Measurements from ENCODE around the gene HINT2. TPM values are rescaled to one million over a fixed set of nuclear protein-coding genes. Genes with fewer than 3 reads are reported as not detected.

The HINT2 gene
- total RNA-seq, 6 donors from 2014 or later = 15.7 to 57.9 (median 42.2) TPM

DNA sequence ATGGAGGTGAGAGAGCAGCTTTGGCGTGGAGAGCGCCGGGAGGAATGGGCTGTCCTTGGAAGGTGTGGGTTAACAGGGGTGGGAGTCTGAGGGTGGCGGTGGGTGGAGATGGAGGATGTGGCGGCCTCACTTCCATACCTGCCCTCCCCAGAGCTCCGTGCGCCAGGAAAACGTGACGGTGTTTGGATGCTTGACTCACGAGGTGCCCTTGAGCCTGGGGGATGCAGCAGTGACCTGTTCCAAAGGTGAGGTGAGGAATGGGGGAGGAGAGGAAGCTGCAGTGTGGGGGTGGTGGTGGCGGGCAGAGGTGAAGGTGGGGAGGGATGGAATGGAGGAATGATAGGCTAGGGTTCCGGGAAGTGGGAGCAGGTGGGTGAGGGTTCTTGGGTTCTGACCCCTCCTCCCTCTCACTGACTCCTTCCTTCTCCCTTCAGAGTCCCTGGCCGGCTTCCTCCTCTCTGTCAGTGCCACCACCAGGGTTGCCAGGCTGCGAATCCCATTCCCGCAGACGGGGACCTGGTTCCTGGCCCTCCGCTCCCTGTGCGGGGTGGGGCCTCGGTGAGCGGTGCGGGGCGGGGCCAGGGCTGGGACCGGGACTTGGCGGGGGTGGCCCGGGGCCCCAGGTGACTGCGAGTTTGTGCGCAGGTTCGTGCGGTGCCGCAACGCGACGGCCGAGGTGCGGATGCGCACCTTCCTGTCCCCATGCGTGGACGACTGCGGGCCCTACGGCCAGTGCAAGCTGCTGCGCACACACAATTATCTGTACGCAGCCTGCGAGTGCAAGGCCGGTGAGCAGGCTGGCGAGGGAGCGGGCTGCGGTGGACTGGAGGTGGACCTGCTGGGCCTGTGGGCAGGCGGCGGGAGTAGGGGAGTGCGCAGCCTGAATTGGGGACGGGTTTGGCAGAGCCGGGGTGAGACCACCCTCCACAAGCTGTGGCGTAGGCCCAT, 31.3 kb upstream of the HINT2 start:
- H3K36me3 ChIP-seq = peaks cover 0 to 12% (median 0%) of the 10 kb centered on the region in 4 donors
- peak overlapping the region in 3 of 4 donors; percentile 2 to 30 (median 27) for H3K4me3 ChIP-seq
- H3K4me1 ChIP-seq = peaks cover 27 to 42% (median 28%) of the 10 kb centered on the region in 4 donors
- DNase-seq = peak in 1 of 2 donors; percentile 88
- H3K27ac ChIP-seq = peak overlapping the region; percentile 28 to 67 (median 54)
- no peak for ATAC-seq (ENCODE audit: low FRiP score in 2 of 2)
- WGBS, 2 donors = 57 to 66% methylated on average over 25 to 53 of the region's 53 CpGs
- TF ChIP-seq EP300 (IDR thresholded peaks at IDR 0.05) (no peak), POLR2A (IDR thresholded peaks at IDR 0.05) (no peak), POLR2AphosphoS5 (IDR thresholded peaks at IDR 0.05) (no peak)
- TF ChIP-seq, protein P1, sequence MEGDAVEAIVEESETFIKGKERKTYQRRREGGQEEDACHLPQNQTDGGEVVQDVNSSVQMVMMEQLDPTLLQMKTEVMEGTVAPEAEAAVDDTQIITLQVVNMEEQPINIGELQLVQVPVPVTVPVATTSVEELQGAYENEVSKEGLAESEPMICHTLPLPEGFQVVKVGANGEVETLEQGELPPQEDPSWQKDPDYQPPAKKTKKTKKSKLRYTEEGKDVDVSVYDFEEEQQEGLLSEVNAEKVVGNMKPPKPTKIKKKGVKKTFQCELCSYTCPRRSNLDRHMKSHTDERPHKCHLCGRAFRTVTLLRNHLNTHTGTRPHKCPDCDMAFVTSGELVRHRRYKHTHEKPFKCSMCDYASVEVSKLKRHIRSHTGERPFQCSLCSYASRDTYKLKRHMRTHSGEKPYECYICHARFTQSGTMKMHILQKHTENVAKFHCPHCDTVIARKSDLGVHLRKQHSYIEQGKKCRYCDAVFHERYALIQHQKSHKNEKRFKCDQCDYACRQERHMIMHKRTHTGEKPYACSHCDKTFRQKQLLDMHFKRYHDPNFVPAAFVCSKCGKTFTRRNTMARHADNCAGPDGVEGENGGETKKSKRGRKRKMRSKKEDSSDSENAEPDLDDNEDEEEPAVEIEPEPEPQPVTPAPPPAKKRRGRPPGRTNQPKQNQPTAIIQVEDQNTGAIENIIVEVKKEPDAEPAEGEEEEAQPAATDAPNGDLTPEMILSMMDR (IDR thresholded peaks at IDR 0.05) = no peak
- no peaks in the 10 kb centered on the region for H3K9me3 ChIP-seq
- no peaks in the 10 kb centered on the region for H3K27me3 ChIP-seq

DNA sequence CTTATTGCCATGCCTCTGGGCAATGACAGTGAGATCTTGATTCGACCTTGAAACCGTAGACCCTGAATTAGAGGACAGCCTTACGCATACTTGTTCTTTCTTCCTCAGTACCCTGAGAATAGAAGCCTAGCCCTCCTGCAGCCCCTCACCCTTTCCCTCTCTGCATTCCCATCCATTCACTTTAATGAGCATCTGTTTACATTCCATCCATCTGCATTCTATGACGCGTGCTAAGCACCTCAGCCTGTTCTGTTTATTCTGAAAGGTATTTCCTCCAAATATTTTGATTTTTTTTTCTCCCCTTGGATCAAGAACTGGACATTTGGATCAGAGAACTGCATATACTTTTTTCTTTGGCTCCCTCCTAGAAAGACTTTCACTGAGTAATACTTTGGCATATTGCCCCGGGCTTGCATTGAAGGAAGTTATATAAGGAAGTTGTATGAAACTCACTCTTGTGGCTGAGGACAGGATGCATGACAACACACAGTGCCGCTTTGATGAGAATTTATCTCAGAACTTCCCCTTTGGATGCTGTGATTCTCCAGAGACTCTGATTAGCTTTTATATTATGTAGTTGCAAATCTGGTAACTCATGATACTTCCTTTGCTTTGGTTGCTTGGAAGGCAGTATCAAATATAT, 29.9 kb upstream of the HINT2 start:
- TF ChIP-seq, protein P1 (IDR thresholded peaks at IDR 0.05) = no peak
- TF ChIP-seq POLR2A (IDR thresholded peaks at IDR 0.05) (no peak), EP300 (IDR thresholded peaks at IDR 0.05) (no peak), POLR2AphosphoS5 (IDR thresholded peaks at IDR 0.05) (peak in 1 of 2 donors; percentile 51)
- Histone ChIP-seq H3K4me3 (no peak overlapping the region), H3K4me1 (peaks cover 27 to 42% (median 28%) of the 10 kb centered on the region in 4 donors), H3K36me3 (peaks cover 0 to 12% (median 0%) of the 10 kb centered on the region in 4 donors), H3K27me3 (no peaks in the 10 kb centered on the region), H3K9me3 (no peaks in the 10 kb centered on the region), H3K27ac (peak overlapping the region; percentile 28 to 67 (median 54))
- DNase-seq = peak in 1 of 2 donors; percentile 76
- peak; percentile 76 to 82 for ATAC-seq (ENCODE audit: low FRiP score in 2 of 2)
- WGBS, 2 donors = 28 to 30% methylated on average over 7 of the region's 7 CpGs

DNA sequence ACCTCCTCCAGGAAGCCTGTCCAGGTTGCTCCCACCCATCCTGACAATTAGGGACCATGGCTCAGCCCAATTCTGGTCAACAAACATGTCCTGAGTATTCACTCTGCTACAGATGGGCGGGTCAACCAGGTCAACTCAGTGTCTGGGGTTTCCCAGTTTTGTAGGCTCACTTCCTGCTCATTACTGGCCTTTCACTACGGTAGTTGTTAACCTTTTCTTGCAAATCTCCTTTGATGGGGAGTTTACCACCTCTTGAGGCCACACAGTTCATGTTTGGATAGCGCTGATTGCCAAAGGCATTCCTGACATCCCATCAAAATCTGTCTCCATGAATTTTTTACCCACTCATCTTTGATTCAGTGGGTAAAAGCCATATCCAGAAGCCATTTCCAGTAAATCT, 28.0 kb upstream of the HINT2 start:
- ATAC-seq (ENCODE audit: low FRiP score in 2 of 2) (no peak), DNase-seq (no peak)
- TF ChIP-seq EP300 (IDR thresholded peaks at IDR 0.05) (no peak), POLR2A (IDR thresholded peaks at IDR 0.05) (no peak), POLR2AphosphoS5 (IDR thresholded peaks at IDR 0.05) (no peak)
- TF ChIP-seq, protein P1 (IDR thresholded peaks at IDR 0.05) = no peak
- H3K4me3 ChIP-seq = no peak overlapping the region
- peaks cover 0 to 12% (median 0%) of the 10 kb centered on the region in 4 donors for H3K36me3 ChIP-seq
- no peaks in the 10 kb centered on the region for H3K9me3 ChIP-seq
- H3K27me3 ChIP-seq = no peaks in the 10 kb centered on the region
- H3K27ac ChIP-seq = no peak overlapping the region
- H3K4me1 ChIP-seq = peaks cover 27 to 42% (median 28%) of the 10 kb centered on the region in 4 donors
- 54 to 76% methylated on average over 3 of the region's 3 CpGs for WGBS, 2 donors

DNA sequence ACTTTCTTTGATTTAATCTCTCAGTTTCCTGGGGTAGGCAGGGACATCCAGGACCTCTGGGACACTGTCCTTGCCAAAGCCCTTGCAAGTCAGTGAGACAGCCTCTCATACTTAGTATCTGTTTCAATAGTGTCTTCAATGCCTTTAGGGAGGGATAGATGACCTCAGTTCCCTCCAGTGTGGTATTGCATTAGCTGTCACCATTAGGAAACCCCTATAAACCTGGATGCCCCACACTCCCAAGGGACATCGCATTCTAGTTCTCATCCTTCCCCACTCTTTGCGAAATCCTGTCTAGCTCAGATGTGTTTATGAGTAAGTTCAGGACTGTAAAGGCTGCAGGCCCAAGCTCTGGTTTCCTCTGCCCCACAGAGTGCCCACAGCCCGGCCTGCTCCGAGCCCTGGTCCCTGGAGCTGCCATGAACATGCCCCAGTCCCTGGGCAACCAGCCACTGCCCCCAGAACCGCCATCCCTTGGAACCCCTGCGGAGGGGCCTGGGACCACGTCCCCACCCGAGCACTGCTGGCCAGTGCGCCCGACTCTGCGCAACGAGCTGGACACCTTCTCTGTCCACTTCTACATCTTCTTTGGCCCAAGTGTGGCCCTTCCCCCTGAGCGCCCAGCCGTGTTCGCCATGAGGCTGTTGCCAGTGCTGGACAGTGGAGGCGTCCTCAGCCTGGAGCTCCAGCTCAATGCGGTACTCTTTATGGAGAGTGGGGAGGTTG, 27.3 kb upstream of the HINT2 start:
- ATAC-seq (ENCODE audit: low FRiP score in 2 of 2) = no peak
- DNase-seq = peak in 1 of 2 donors; percentile 63
- Histone ChIP-seq H3K4me3 (no peak overlapping the region), H3K27me3 (no peaks in the 10 kb centered on the region), H3K36me3 (peaks cover 0 to 9% (median 0%) of the 10 kb centered on the region in 4 donors), H3K4me1 (peaks cover 27 to 42% (median 28%) of the 10 kb centered on the region in 4 donors), H3K9me3 (no peaks in the 10 kb centered on the region), H3K27ac (no peak overlapping the region)
- 94 to 96% methylated on average over 7 to 17 of the region's 17 CpGs for WGBS, 2 donors
- TF ChIP-seq POLR2AphosphoS5 (IDR thresholded peaks at IDR 0.05) (no peak), POLR2A (IDR thresholded peaks at IDR 0.05) (no peak), EP300 (IDR thresholded peaks at IDR 0.05) (no peak)

Measured in upper lobe of left lung (tissue), 6 donors.